Cardiac muscle cell (in vitro differentiated cells and primary cell): Measurements from ENCODE around the gene ADSS1. TPM values are rescaled to one million over a fixed set of nuclear protein-coding genes. Genes with fewer than 3 reads are reported as not detected.

ENCODE experiments used
- DNase-seq, 2 donors: peaks; one replicate each; pipeline versions ENCODE4 v3.0.0 to v3.0.0-alpha.2; 2010 to 2017; ENCODE audit warnings: low read depth in 1 of 2, low spot score in 1 of 2
- H3K27ac ChIP-seq: fragments of 200-600 bp; sonication (generic); 2 replicates; pipeline ENCODE4 v1.5.1; 2016
- H3K27me3 ChIP-seq: fragments of 200-600 bp; sonication (generic); 2 replicates; pipeline ENCODE4 v1.6.0; 2016; ENCODE audit warnings: control low read depth
- H3K36me3 ChIP-seq: fragments of 200-600 bp; sonication (generic); 2 replicates; pipeline ENCODE4 v1.5.1; 2016; ENCODE audit warnings: control low read depth
- H3K4me1 ChIP-seq: fragments of 200-600 bp; sonication (generic); 2 replicates; pipeline ENCODE4 v1.8.1; 2017; ENCODE audit warnings: low read depth, mild to moderate bottlenecking, mixed run types
- H3K4me3 ChIP-seq: fragments of 200-600 bp; sonication (generic); 2 replicates; pipeline ENCODE4 v1.5.1; 2016; ENCODE audit warnings: mild to moderate bottlenecking
- H3K9me3 ChIP-seq: fragments of 200-600 bp; sonication (generic); 2 replicates; pipeline ENCODE4 v1.5.1; 2017; ENCODE audit warnings: low read depth, mild to moderate bottlenecking, control low read depth
- polyA plus RNA-seq: library from polyadenylated mRNA; unstranded; fragments of >200 nt; fragmentation: Nextera tagmentation; extraction: Ambion mirVana; gene quantifications from 2 replicates; pipeline ENCODE4 v1.2.1, GENCODE V29; 2016
- total RNA-seq: library from RNA; depleted of rRNA; stranded (reverse); fragments of >200 nt; gene quantifications from 2 replicates; pipeline ENCODE4 v1.2.3, GENCODE V29; 2016
- TF ChIP-seq, protein P1 (sequence below): IDR thresholded peaks from 2 replicates; pipeline ENCODE4 v1.5.1; 2012; ENCODE audit warnings: low read depth, mild to moderate bottlenecking, low read length

Gene ADSS1
- total and polyA plus RNA-seq, 2 experiments from 2014 or later: 53.4 to 63.8 TPM

DNA sequence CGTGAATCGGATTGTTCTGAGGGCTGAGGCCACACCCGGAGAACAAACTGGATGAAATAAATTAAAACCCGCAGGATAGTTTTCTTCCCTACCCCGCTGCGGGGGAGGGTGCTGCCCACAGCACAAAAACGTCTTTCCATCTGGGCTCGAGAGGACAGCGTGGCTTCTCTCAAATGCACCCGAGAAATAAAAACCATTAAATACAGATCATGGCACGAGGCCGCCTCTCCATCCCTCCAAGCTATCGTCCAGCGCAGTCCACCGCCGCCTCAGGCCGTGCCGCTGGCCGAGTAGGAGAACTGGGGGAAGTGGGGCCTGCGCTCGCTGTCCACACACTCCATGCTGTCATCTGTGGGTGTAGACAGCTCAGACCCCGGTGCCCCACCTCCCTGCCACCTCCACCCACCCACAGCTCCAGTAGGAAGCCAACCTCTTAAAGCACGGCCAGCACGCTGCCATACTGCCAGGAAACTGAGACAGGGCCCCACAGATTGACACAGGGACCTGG is 46.1 kb downstream of the ADSS1 start:
- H3K4me3 ChIP-seq: no peak overlapping the region
- DNase-seq: no peak
- peaks cover 21% of the 10 kb centered on the region for H3K36me3 ChIP-seq
- H3K27ac ChIP-seq: peak overlapping the region; percentile 53
- H3K4me1 ChIP-seq: peaks cover 22% of the 10 kb centered on the region
- H3K9me3 ChIP-seq: no peaks in the 10 kb centered on the region
- H3K27me3 ChIP-seq: no peaks in the 10 kb centered on the region
- TF ChIP-seq, protein P1, sequence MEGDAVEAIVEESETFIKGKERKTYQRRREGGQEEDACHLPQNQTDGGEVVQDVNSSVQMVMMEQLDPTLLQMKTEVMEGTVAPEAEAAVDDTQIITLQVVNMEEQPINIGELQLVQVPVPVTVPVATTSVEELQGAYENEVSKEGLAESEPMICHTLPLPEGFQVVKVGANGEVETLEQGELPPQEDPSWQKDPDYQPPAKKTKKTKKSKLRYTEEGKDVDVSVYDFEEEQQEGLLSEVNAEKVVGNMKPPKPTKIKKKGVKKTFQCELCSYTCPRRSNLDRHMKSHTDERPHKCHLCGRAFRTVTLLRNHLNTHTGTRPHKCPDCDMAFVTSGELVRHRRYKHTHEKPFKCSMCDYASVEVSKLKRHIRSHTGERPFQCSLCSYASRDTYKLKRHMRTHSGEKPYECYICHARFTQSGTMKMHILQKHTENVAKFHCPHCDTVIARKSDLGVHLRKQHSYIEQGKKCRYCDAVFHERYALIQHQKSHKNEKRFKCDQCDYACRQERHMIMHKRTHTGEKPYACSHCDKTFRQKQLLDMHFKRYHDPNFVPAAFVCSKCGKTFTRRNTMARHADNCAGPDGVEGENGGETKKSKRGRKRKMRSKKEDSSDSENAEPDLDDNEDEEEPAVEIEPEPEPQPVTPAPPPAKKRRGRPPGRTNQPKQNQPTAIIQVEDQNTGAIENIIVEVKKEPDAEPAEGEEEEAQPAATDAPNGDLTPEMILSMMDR: no peak

DNA sequence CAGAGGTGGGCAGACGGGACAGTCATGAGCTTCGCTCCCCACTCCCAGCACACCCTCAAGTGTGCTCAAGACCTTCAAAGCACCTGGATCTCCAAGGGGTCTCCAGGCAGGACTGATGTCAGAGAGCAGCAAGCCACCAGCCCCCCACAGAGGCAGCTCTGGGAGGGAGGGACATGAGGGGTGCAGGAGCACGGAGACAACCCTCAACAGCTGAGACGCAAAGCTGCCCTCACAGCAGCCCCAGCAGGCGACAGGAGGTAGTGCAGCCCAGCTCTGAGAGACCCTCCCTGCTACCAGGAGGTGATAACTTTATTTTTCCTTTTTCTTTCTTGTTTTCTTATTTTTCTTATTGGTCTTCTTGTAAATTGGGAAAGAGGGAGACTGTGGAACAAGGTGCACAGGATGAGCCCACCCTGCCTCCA is 46.8 kb downstream of the ADSS1 start:
- Histone ChIP-seq H3K4me1 (peaks cover 22% of the 10 kb centered on the region), H3K4me3 (no peak overlapping the region), H3K27me3 (no peaks in the 10 kb centered on the region), H3K27ac (peak overlapping the region; percentile 53), H3K36me3 (peaks cover 21% of the 10 kb centered on the region), H3K9me3 (no peaks in the 10 kb centered on the region)
- no peak for DNase-seq
- TF ChIP-seq, protein P1: peak; percentile 57

DNA sequence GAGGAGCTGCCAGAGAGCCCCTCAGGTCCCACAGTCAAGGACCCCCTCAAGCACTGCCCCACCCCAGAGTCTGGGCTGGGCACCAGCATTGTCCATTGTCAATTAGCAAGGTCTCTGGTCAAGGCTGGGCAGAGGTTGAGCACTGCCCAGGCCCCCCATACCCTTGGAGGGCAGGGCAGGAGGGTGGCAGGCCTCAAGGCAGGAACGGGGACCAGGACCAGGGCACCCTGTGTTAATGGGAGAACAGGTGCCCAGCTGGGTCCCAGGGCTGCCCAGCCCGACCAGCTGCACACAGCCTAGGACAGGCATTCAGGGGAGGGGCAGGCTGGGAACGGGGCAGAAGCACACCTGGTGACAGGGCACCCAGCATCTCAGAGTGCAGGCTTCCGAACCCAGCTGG is 47.3 kb downstream of the ADSS1 start:
- TF ChIP-seq, protein P1: no peak
- Histone ChIP-seq H3K36me3 (peaks cover 23% of the 10 kb centered on the region), H3K4me3 (no peak overlapping the region), H3K4me1 (peaks cover 22% of the 10 kb centered on the region), H3K27ac (no peak overlapping the region), H3K27me3 (no peaks in the 10 kb centered on the region), H3K9me3 (no peaks in the 10 kb centered on the region)
- no peak for DNase-seq

DNA sequence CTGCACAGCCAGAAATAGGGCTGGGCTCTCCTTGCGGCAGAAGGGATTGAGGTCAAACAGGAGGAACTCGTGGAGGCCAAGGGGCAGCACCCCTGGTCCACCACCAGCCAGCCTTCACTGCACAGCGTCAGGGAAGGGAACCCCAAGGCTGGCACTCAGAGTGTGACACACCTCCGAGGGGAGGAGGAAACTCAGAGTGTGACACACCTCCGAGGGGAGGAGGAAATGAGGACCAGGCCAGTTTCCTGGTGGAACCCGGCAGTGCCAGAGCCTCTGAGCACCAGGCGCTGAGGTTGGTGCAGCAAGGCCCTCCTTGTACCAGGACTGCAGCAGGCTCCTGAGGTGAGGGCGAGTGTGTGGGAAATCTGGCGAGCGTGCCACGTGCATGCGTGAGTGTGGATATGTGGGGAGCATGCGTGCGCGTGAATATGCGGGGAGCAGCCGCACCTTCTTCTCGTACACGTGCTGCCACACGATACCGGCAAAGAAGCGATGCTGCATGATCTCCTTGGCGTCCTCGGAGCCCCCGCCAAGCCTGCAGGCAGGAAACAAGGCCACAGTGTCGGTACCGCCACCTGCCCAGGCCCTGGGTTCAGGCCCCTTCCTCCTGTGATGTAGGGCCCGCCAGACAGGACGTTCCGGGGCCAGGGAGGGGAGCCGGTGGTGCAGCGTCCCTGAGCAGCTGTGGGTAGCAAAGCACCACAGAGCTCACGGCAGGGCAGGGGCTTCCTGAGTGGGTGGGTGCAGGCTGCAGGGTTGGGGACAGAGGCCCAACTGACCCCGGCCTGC is 48.1 kb downstream of the ADSS1 start:
- H3K27me3 ChIP-seq: no peaks in the 10 kb centered on the region
- no peaks in the 10 kb centered on the region for H3K9me3 ChIP-seq
- no peak overlapping the region for H3K27ac ChIP-seq
- H3K4me3 ChIP-seq: no peak overlapping the region
- TF ChIP-seq, protein P1: no peak
- peaks cover 26% of the 10 kb centered on the region for H3K36me3 ChIP-seq
- DNase-seq: no peak
- peaks cover 22% of the 10 kb centered on the region for H3K4me1 ChIP-seq

DNA sequence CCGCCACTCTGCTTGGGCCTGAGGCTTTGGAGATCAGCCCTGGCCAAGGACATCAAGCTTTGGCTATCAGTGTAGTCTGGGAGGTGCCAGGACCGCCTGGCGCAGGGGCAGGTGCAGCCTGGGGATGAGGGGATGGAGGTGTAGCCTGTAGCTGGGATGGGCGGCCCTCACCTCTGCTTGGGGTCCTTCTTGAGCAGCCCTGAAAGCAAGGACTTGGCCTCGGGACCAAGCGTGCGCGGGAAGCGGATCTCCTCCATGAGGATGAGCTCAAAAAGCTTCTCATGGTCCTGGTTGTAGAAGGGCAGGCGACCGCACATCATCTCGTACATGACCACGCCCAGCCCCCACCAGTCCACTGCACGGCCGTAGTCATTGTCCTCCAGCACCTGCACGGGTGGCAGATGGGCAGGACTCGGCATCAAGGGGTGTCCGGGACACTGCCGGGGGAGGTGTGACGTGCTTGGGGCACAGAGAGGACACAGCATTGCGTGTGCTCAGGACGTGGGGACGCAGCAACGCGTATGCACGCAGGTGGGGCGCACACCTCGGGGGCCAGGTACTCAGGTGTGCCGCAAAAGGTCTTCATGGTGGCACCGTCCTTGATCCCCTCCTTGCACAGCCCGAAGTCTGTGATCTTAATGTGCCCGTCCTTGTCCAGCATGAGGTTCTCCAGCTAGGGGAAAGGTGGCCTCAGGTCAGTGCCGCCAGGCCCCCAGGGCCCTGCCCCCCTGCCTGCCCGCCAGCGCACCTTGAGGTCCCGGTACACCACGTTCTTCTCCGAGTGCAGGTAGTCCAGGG is 48.9 kb downstream of the ADSS1 start:
- H3K27ac ChIP-seq: peak overlapping the region; percentile 17
- no peaks in the 10 kb centered on the region for H3K9me3 ChIP-seq
- TF ChIP-seq, protein P1: no peak
- H3K4me1 ChIP-seq: peaks cover 25% of the 10 kb centered on the region
- no peaks in the 10 kb centered on the region for H3K27me3 ChIP-seq
- DNase-seq: no peak
- H3K36me3 ChIP-seq: peaks cover 26% of the 10 kb centered on the region
- no peak overlapping the region for H3K4me3 ChIP-seq
